A673 (cell line): Measurements from ENCODE around the gene CPT1A. TPM values are rescaled to one million over a fixed set of nuclear protein-coding genes. Genes with fewer than 3 reads are reported as not detected.

Source experiments
- BruUV-seq: library from RNA; stranded (reverse); fragments of 400-500 nt; replicated peaks from 2 replicates; lab custom pipeline; 2021; lab: Mats Ljungman, UMichigan
- CTCF ChIA-PET: fragments of 300-600 bp; sonication (Branson Sonifier 250); formaldehyde crosslinking; loops from one replicate; lab custom pipeline; 2022; ENCODE audit warnings: antibody characterized with exemption; lab: Charles Lee
- POLR2A ChIA-PET: fragments of 300-600 bp; sonication (Branson Sonifier 250); formaldehyde crosslinking; loops from one replicate; lab custom pipeline; 2022; ENCODE audit warnings: antibody characterized with exemption; ENCODE audit not compliant: low non-redundant PET; lab: Charles Lee
- DNase-seq: peaks from one replicate; pipeline ENCODE4 v3.0.0-alpha.2; 2015; ENCODE audit warnings: low spot score
- H3K27ac ChIP-seq: fragments of 200-600 bp; sonication (generic); 2 replicates; pipeline ENCODE4 v1.5.1; 2016; ENCODE audit warnings: mixed run types, low read depth, mild to moderate bottlenecking, mixed read lengths, antibody characterized with exemption, low read length; ENCODE audit not compliant: poor library complexity, severe bottlenecking
- H3K27me3 ChIP-seq: fragments of 200-600 bp; sonication (generic); replicated peaks from 2 replicates; pipeline ENCODE4 v1.6.1; 2017; ENCODE audit warnings: mixed run types, low read depth, mild to moderate bottlenecking, mixed read lengths, antibody characterized with exemption, low read length; ENCODE audit not compliant: insufficient read depth, poor library complexity
- H3K36me3 ChIP-seq: fragments of 200-600 bp; sonication (generic); 2 replicates; pipeline ENCODE4 v1.6.1; 2016; ENCODE audit warnings: mixed run types, mild to moderate bottlenecking, mixed read lengths, antibody characterized with exemption, low read length; ENCODE audit not compliant: insufficient read depth, poor library complexity, severe bottlenecking
- H3K4me1 ChIP-seq: fragments of 200-600 bp; sonication (generic); 2 replicates; pipeline ENCODE4 v1.6.1; 2017; ENCODE audit warnings: mixed run types, mild to moderate bottlenecking, mixed read lengths, antibody characterized with exemption, low read length; ENCODE audit not compliant: insufficient read depth, poor library complexity, severe bottlenecking
- H3K4me3 ChIP-seq: fragments of 200-600 bp; sonication (generic); 2 replicates; pipeline ENCODE4 v1.5.1; 2016; ENCODE audit warnings: low read depth, mixed run types, mild to moderate bottlenecking, mixed read lengths, low read length; ENCODE audit not compliant: poor library complexity, severe bottlenecking
- H3K9me3 ChIP-seq: fragments of 200-600 bp; sonication (generic); 2 replicates; pipeline ENCODE4 v1.6.1; 2016; ENCODE audit warnings: mixed run types, low read depth, mild to moderate bottlenecking, mixed read lengths, antibody characterized with exemption, low read length; ENCODE audit not compliant: poor library complexity, severe bottlenecking
- EZH2 ChIP-seq: fragments of 200-600 bp; sonication (generic); IDR thresholded peaks from 2 replicates; pipeline ENCODE4 v1.6.1; 2017; ENCODE audit warnings: borderline replicate concordance, low read depth, mild to moderate bottlenecking, mixed read lengths, antibody characterized with exemption, low read length; ENCODE audit not compliant: poor library complexity, severe bottlenecking
- intact Hi-C: fragments of 100-400 bp; cut with micrococcal nuclease; formaldehyde crosslinking; loops from one replicate; pipeline ENCODE4 v1.10.0; 2022; ENCODE audit not compliant: unreplicated experiment
- total RNA-seq: library from RNA; stranded (reverse); gene quantifications from 2 replicates; pipeline ENCODE4 v1.2.3, GENCODE V29; 2021
- TF ChIP-seq, protein P1 (sequence below): fragments of 300-800, 200-600 bp; sonication (generic); conservative IDR thresholded peaks from 2 replicates; pipeline ENCODE4 v1.5.1; 2017; ENCODE audit warnings: low read depth, mild to moderate bottlenecking, antibody characterized with exemption, low read length, moderate library complexity, mixed read lengths

The CPT1A gene
- total RNA-seq, 1 experiment from 2014 or later, result 15.5 TPM

GRCh38 chr11:68829581-68829980, 12.1 kb downstream of the CPT1A start:
- no peaks in the 10 kb centered on the region for H3K4me1 ChIP-seq
- TF ChIP-seq EZH2, result no peak
- BruUV-seq, result no TSS peak
- H3K36me3 ChIP-seq, result no peaks in the 10 kb centered on the region
- no peaks in the 10 kb centered on the region for H3K27me3 ChIP-seq
- intact Hi-C loops, result no loop called here
- H3K27ac ChIP-seq, result no peak overlapping the region
- no peaks in the 10 kb centered on the region for H3K9me3 ChIP-seq
- ChIA-PET POLR2A (interaction anchor here (0.5 kb wide), 1 partner anchor 29 kb away, joined by 5 read pairs; no protein-coding TSS in a partner anchor), CTCF (no interaction called here)
- DNase-seq, result no peak
- H3K4me3 ChIP-seq, result no peak overlapping the region

- H3K27me3 ChIP-seq, result no peaks in the 10 kb centered on the region
- H3K4me3 ChIP-seq, result no peak overlapping the region
- CTCF ChIA-PET, result no interaction called here
- no peak overlapping the region for H3K27ac ChIP-seq
- BruUV-seq, result no TSS peak
- intact Hi-C loops, result no loop called here
- DNase-seq, result no peak
- no peaks in the 10 kb centered on the region for H3K36me3 ChIP-seq
- no peaks in the 10 kb centered on the region for H3K9me3 ChIP-seq
- H3K4me1 ChIP-seq, result no peaks in the 10 kb centered on the region
- POLR2A ChIA-PET, result no interaction called here
- no peak for TF ChIP-seq EZH2
- TF ChIP-seq, protein P1, sequence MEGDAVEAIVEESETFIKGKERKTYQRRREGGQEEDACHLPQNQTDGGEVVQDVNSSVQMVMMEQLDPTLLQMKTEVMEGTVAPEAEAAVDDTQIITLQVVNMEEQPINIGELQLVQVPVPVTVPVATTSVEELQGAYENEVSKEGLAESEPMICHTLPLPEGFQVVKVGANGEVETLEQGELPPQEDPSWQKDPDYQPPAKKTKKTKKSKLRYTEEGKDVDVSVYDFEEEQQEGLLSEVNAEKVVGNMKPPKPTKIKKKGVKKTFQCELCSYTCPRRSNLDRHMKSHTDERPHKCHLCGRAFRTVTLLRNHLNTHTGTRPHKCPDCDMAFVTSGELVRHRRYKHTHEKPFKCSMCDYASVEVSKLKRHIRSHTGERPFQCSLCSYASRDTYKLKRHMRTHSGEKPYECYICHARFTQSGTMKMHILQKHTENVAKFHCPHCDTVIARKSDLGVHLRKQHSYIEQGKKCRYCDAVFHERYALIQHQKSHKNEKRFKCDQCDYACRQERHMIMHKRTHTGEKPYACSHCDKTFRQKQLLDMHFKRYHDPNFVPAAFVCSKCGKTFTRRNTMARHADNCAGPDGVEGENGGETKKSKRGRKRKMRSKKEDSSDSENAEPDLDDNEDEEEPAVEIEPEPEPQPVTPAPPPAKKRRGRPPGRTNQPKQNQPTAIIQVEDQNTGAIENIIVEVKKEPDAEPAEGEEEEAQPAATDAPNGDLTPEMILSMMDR, result no peak
Observed at GRCh38 chr11:68828957-68829356, 12.8 kb downstream of the CPT1A start.

GRCh38 chr11:68828155-68828931, 13.4 kb downstream of the CPT1A start:
- CTCF ChIA-PET, result no interaction called here
- no peaks in the 10 kb centered on the region for H3K27me3 ChIP-seq
- no TSS peak for BruUV-seq

More at GRCh38 chr11:68828155-68828931, 13.4 kb downstream of the CPT1A start:
- POLR2A ChIA-PET, result no interaction called here
- H3K9me3 ChIP-seq, result no peaks in the 10 kb centered on the region
- H3K27ac ChIP-seq, result no peak overlapping the region
- no peak overlapping the region for H3K4me3 ChIP-seq
- intact Hi-C loops, result no loop called here
- DNase-seq, result no peak
- no peaks in the 10 kb centered on the region for H3K36me3 ChIP-seq
- no peak for TF ChIP-seq EZH2
- TF ChIP-seq, protein P1, result no peak
- H3K4me1 ChIP-seq, result no peaks in the 10 kb centered on the region
